Left lobe of liver (tissue), 2 donors: ENCODE results near the gene MAP2K5. TPM values are rescaled to one million over a fixed set of nuclear protein-coding genes. Genes with fewer than 3 reads are reported as not detected.
"Not testable (repeated sequence)": the region's sequence is repeated elsewhere in the genome, so short reads cannot be mapped to it uniquely, and the experiment has no call there.

Source experiments
- ATAC-seq: fragments of 200-7000 bp; cut with Tn5 transposase; one replicate; pipeline ENCODE4 v1.9.1; 2020; ENCODE audit warnings: mild to moderate bottlenecking, moderate library complexity
- DNase-seq: peaks from one replicate; pipeline ENCODE4 v3.0.0-alpha.2; 2020; ENCODE audit warnings: low spot score
- total RNA-seq: library from RNA; stranded (reverse); gene quantifications from one replicate; pipeline ENCODE4 v1.2.1, GENCODE V29; 2021
- donor health status: DM: no; HTN: no; CAD: no; lungs with moderate emphysema.
- donor health status: DM: no; HTN: yes; CAD: no.

MAP2K5 gene
- total RNA-seq, 1 donor from 2014 or later: 9.9 TPM

DNA sequence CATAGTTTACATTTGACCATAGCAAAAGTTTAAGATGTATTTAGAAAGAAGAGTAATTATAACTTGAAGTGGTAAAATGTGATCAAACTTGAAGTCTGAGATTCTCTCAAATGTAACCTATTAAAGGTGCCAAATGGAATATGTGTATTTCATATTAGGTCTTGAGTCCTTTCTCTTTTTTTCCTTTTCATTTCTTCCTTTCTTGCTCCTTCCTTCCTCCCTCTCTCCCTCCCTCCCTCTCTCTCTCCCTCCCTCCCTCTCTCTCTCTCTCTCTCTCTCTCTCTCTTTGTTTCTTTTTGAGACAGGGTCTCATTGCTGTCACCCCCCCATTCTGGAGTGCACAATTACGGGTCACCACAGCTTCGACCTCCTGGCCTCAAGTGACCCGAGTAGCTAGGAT is 47.7 kb downstream of the MAP2K5 start:
- DNase-seq (no peak), ATAC-seq (no peak)

DNA sequence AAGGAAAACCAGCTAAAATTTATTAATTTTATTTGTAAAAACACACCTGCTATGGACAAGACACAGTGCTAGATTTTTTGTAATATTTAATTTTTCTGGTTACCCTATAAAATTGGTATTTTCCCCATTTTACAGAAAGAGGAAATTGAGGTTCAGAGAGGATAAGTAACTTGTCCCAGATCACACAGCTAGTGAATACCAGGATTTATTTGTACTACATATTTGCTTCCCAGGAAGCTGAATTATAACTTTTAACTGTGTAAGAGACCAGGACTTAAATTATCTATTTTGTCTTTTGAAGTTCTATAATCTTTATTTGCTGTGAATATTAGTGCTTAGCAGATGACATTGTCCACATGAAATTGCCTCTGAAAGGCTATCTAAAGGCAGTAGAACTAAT is 49.7 kb downstream of the MAP2K5 start:
- ATAC-seq: no peak

DNA sequence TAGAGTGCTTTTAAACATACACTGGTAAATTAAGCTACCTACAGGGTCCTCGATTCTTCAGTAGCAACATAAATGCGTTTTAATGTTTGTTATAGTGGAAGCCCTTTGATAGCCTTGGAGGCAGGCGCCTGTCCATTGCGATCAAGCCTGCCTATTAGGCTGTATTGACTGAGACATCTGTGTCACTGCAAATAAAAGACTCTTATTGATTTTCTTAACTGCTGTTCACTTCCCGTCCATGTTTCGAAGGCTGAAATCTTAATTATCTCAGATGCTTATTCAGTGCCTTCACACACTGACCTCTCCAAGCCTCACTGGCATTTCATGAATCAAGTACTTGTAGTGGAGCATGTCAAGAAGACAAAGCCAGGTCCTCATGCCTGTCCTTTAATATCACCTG is 51.1 kb downstream of the MAP2K5 start:
- no peak for DNase-seq

More for the DNA sequence above, 49.7 kb downstream of the MAP2K5 start:
- DNase-seq: no peak

DNA sequence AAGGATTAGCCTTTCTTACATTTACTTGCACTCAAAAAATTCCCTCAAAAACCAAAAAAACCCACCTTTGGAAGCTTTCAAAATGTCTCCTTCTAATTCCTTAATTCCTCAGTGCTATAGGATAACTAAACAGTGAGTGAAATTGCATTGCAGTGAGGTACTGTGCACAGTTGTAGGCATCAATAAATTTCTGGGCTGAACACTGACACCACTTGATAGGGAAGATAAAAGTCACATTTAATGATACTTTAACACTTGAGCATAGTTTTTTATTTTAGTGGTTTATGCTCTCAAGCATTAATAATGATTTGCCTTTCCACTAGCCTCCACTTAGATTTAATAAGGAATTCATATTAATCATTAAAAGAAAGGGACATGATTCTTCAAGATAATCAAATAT is 52.3 kb downstream of the MAP2K5 start:
- no peak for DNase-seq
- ATAC-seq: no peak

More for the DNA sequence above, 51.1 kb downstream of the MAP2K5 start:
- no peak for ATAC-seq

DNA sequence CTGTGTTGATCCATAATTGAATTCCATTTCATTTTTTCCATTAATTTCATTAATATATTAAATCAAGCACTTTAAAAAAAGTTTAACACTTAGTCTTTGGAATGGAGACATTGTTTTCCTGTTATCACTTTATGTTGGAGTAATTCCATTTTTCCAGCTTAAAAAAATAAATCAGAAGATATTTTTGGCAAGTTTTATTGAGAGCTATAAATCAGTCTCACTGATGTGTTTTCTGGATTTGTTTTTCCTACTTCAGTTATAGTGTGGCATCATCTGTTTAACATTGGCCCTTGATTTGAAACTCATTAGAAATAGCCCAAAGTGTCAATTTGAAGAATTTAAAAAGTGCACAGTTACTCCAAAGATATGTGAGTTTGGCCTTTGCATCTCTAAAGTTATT is 53.1 kb downstream of the MAP2K5 start:
- ATAC-seq (no peak), DNase-seq (no peak)

- DNase-seq: no peak
- no peak for ATAC-seq
Measured at GRCh38 chr15:67601073-67601472, 58.6 kb downstream of the MAP2K5 start.

DNA sequence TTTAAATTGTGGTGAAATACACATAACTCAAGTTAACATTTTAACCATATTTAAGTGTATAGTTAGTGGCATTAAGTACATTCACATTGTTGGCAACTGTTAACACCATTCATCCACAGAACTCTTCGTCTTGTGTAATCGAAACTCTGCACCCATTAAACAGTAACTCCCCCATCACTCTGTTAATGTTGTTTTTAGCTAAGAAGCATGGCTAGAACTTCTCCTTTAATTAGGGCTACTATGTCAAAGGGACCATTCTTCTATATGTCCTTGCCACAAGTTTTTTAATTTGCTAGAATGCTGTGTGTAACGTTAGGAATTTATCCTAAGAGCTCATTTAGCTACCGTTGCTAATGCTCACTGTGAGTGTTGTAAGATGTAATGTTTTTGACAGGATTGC is 60.6 kb downstream of the MAP2K5 start:
- ATAC-seq (no peak), DNase-seq (no peak)

GRCh38 chr15:67605871-67606270 is 63.4 kb downstream of the MAP2K5 start:
- no peak for ATAC-seq
- DNase-seq: no peak

DNA sequence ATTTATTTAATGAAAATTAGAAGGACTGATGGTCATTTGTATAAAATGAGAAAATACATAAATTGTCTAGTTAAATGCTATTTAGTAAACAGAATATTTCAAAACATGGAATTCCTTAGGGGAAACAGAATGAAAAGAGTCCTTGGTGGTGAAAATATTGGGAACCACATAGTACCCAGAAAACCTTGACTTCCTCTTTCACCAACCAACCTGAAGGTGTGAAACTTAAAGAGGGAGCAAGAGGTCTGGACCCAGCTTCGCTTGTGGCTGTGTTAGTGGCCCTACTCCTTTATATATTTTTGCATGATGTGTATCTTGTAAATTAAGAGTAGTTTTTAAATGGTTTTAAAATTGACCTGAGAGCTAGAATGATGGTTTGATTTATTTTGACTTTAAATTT is 64.2 kb downstream of the MAP2K5 start:
- no peak for DNase-seq
- ATAC-seq: no peak

DNA sequence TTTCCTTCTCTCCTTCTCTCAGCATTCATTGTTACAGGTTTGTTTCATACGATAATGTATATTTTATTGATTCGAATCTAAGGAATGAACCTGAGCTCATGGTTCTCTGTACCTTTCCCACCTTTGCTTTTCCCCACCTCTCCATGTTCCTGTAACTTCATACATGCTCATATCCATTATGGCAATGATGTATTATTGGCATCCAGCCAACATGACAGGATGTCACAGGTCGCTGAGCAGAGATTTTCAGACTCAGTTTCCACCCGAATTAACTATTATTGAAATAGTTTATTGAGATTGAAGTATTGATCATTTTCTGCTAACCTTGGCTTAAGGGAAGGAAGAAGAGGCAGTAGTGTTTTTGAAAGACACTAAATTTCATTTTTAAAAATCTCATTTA is 64.8 kb downstream of the MAP2K5 start:
- DNase-seq: no peak
- no peak for ATAC-seq

DNA sequence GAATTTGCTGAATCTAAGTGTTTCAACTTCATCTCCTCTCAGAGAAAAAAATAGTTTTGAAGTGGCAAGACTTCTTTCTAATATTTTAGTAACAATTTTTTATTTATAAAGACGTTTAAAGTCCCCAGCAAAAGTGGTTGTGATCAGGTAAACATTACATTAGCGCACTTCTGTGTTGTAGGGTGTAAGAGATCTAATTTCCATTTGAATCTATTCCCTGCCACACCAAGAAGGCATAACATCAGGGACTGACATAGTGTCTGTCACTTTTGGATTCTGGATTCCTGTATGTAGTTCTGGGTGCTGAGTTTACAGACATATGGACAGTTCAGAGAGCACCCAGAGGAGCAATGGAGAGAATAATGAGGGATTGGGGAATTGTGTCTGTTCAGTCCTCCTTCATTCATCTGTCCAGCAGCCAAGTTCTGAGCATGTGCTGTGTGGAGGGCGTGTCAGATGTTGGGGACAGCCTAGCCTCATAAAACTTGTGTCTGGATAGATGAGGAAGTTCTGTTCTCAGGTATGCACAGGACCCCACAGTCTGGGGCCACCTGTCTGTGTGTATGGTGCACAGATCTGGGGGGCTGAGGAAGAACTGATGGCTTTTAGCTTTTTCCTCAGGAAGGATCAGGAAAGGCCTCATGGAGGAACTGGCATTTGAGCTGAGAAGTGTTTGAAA is 65.6 kb downstream of the MAP2K5 start:
- no peak for DNase-seq
- no peak for ATAC-seq

DNA sequence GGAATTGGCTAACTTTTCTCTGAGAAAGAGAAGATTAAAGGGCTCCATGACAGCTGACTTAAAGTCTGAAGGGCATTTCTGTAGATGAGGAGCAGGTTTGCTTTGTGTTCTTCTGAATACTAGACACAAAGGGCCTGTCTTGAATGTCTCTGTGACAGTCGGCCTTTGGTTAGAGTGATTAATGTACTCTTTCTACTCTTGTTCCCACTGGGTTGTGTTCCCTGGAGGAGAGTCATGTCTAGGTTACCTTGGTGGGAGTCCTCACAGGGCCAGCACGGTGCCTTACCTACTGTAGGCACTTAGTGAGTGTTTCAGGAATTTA is 66.1 kb downstream of the MAP2K5 start:
- DNase-seq (no peak), ATAC-seq (no peak)

- peak; percentile 69 for ATAC-seq
- no peak for DNase-seq
Measured at GRCh38 chr15:67611370-67612369, 69.2 kb downstream of the MAP2K5 start.

DNA sequence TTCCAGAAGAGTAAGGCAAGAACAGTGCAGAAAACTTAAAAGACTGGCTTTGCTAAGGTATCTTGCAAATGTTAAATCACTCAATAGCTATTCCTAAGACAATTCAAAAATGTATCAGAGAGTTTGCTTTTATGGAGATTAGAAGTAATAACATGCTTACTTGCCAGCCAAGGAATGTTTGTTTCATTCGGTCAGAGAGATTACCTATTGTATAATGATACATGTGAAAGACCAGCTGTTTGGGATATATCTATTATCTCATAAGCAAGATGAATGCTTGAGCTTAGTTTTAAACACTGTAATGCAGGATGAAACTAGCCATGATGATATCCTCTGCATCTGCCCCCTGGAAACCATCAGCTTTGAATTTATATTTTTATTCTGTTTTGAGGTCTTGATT is 70.7 kb downstream of the MAP2K5 start:
- DNase-seq: no peak
- ATAC-seq: no peak

- ATAC-seq (no peak), DNase-seq (no peak)
Measured at GRCh38 chr15:67613708-67614107, 71.2 kb downstream of the MAP2K5 start.

DNA sequence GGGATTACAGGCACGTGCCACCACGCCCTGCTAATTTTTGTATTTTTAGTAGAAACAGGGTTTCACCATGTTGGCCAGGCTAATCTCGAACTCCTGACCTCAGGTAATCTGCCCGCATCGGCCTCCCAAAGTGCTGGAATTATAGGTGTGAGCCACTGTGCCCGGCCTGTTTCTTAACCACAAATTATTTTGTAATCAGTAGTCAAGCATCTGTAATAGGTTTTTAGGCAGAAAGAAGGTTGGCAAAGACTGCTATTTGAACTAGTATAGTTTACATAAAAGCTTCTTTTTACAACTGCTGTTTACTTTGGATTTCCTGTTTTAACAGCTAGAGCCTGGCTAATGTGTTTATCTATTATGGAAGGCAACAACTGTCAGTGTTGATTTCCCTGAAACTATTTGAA is 72.6 kb downstream of the MAP2K5 start:
- peak; percentile 77 for ATAC-seq
- DNase-seq: peak; percentile 57

DNA sequence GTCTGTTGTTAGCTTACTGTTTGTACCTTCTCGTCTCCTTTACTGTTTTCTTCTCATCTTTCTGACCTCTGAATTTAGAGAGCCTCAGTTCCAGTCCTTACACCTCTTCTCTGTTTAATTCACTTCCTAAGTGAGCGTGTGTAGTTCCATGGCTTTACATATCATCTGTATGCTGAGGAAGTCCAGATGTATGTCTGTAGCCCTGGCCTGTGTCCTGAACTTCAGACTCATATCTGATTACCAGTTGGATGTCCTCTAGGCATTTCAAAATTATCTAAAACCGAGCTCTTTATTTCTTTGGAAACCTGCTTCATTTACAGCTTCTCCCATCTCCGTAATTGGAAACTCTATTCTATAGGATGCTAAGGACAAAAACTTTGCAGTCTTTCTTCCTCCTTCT is 75.8 kb downstream of the MAP2K5 start:
- DNase-seq: no peak
- ATAC-seq: no peak

DNA sequence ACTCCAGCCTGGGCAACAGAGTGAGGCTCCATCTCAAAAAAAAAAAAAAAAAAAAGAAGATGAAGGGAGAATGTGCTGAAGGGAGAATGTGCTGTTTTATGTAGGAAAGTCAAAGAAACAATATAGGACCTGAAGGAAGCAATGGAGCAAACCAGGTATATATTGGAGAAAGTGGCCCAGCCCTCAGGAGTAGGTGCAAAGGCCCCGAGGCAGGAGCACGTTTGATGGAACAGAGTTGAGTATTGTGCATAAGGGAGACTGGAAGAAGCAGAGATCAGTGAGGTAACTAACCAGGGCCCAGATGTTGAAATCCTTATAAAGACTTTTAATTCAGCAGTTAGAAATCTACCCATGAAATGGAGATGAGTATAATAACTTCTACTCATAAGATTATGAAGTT is 79.6 kb downstream of the MAP2K5 start:
- DNase-seq (no peak), ATAC-seq (no peak)

DNA sequence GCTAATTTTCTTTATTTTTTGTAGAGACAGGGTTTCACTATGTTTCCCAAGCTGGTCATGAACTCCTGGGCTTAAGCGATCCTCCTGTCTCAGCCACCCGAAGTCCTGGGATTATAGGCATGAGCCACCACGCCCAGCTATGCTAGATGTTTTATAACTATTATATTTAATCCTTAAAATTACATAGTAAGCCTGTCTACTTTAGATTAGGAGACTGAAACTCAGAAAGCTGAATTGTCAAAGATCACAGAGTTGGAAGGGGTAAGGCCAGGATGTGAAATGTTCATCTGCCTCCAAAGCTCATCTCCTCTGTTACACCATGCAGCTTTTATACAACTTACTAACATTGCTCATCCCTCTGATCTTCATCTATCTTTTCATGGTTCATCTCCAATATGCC is 89.8 kb downstream of the MAP2K5 start:
- ATAC-seq: no peak
- no peak for DNase-seq

DNA sequence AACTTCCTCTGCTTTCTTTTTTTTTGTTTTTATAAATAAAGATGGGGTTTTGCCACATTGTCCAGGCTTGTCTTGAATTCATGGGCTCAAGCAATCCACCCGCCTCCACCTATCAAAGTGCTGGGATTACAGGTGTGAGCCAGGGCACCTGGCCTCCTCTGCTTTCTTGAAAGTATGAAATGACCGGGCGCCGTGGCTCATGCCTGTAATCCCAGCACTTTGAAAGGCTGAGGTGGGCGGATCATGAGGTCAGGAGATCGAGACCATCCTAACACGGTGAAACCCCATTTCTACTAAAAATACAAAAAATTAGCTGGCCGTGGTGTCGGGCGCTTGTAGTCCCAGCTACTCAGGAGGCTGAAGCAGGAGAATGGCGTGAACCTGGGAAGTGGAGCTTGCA is 93.4 kb downstream of the MAP2K5 start:
- not testable (repeated sequence) for DNase-seq, ATAC-seq

DNA sequence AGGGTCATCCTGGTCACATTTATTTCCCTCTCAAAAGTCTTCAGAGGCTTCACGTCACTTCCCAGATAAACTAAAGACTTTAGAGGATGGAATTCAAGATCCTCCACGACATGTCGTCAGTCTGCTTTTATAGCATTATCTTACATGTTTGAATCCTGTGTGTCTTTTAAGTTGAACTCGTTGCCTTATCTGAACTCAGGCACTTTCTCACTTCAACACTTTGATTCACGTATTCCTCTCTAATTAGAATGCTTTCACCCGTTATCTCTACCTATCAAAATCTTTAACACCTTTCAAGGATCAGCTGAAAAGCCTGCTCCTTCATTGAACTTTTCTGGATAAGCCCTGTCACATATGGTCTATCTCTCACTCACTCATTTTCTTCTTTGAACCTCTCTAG is 97.1 kb downstream of the MAP2K5 start:
- ATAC-seq (no peak), DNase-seq (no peak)

GRCh38 chr15:67641453-67641852 is 99.0 kb downstream of the MAP2K5 start:
- no peak for ATAC-seq
- DNase-seq: no peak
